GM21528 (cell line): ENCODE measurements around the gene MYO1D.
A peak's percentile ranks its signal among the peaks of the same experiment; 100 is the strongest.

ENCODE experiments used
- ATAC-seq: cut with Tn5 transposase; IDR thresholded peaks from one replicate; pipeline ENCODE4 v1.9.1; 2021; ENCODE audit warnings: mild to moderate bottlenecking, moderate library complexity; ENCODE audit not compliant: unreplicated experiment, low FRiP score

Gene MYO1D

DNA sequence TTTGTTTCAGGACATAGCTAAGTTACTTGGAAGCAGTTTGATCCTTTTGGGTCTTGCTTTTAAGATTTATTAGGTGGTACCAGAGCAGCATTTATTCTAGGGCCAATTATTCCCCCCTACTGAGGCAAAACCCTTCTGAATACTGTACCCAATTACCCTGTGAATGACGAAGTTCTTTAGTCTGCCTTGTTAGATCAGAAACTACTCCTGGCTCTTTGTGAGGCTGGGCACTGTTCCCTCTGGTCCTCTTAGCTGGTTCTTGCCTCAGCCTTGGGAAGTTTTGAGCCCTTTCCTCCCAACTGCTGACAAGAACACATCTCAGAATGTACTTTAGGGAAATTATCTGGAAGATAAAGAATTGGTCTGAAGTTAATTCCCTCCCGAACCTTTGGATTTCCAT, 274.5 kb downstream of the MYO1D start:
- ATAC-seq, result no peak

DNA sequence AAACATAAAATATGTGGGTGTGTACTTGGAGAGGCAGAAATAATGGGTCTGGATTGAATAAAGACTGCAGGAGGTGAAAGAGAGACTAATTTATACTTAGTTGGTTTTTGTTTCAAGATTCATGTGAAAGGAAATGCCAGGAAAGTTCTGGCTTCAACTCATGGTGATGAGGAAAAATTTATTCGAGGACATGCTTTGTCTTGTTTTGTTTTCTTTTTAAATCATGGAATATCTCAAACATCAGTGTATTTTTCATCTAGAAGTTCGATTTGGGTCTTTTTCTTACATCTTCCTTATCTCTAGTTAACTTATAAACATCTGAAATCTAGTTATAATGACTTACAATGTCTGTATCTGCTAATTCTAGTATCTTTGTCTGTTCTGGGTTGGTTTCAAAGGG, 275.1 kb downstream of the MYO1D start:
- no peak for ATAC-seq

DNA sequence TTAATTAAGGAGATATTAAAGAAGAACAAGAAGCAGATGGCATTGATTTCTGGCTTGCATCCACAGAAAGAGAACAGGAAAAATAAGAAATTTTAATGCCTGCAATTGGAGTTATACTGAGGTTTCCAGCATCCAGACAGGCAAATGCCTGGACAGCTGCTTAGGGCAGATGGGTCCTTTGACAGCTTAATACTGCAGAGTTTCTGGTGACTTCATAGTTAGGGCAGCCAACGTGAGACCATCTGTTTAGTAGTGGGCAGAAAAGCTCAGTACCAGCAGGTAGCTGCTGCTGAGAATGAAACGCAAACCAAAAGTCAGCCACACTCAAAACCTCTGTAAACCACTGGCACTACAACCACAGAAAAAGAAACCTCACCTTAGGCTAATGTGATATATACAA, 280.3 kb downstream of the MYO1D start:
- ATAC-seq, result peak; percentile 66

DNA sequence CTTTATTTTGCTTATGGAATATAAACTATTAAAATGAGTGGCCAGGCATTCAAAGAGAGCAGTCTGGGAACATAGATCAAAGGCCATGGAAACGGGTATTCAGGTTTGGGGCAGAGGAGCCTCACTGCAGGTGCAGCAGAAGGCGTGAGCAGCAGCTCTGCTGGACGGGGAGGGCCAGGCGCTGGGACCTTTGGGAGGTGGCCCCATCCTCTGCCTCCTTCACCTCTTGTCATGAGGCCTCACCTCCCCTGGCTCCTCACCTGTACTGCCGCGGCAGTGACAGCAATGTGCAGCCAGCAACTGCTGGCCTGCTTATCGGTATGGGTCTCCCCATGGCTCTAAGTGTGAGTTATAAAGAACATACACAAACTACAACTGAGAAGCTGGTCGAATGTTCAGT, 280.7 kb downstream of the MYO1D start:
- no peak for ATAC-seq

DNA sequence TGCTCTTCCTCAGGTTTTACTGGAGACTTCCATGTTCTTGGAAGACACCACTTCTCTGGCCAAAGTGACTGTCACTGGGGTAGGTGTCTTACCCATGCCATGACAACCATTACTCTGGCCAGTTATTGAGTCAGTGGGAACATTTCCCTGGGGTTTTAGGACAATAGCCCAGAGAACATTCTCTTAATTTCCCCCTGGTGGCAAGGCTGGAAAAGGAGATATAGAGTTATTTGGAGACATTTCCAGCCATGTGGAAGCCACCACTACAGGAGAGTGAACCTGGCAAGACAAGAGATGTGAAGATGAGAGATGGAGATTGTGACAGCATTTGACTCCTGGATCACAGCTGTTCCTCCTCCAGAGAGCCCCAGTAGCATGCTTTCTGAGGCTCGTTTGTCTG, 283.9 kb downstream of the MYO1D start:
- no peak for ATAC-seq

DNA sequence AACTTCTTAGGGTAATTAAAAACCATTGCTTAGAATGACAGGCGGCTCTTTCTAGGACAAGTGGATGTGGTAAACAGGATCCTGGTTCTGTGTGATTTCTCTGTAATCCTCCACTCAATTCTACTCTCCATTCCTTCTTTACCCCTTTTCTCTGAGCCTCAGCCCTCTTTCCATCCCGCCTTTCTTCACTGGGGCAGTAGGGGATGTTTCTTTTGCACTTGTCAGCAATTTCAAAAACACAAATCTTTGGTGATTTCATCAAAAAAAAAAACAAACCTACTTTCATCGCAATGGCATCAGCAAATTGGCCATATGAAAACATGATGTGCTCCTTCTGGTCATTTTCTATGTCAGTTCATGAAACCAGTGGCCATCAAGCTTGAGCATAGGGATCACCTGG, 285.5 kb downstream of the MYO1D start:
- no peak for ATAC-seq

DNA sequence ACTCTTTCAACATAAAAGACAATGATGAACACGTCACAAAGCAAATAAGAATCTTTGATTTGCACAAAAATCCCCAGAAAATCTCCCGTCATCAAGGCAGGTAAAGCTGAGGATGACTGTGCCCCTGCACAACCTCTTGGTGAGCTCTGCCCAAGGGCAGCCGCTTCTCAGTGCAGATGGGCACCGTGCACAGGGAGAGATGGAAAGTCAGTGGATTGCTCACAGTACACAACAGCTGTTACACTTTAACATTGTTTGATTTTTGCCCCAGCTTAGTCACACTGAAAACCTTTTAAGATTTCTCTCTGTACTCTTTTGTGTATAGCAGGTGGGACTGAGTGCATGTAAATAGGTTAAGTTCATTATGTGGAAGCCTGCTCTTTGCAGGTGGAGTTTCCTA, 285.9 kb downstream of the MYO1D start:
- no peak for ATAC-seq

DNA sequence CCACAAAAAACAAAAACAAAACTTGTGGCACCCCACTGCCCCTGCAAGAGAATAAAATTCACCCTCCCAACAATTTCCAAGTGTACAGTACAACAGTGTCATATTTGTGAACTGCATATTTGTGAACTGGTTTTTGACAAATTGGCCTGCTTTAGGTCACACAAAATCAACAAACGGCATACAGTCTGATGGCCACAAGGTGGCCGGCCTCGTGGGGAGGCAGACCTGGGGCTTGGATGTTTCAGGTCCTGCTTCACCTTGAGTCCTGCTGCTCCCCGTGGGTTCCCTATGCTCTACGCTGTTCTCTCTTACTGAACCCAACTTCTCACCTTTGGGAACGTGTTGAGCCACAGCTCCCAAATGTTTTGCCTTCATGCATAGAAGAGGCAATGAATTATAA, 287.9 kb downstream of the MYO1D start:
- ATAC-seq, result no peak

DNA sequence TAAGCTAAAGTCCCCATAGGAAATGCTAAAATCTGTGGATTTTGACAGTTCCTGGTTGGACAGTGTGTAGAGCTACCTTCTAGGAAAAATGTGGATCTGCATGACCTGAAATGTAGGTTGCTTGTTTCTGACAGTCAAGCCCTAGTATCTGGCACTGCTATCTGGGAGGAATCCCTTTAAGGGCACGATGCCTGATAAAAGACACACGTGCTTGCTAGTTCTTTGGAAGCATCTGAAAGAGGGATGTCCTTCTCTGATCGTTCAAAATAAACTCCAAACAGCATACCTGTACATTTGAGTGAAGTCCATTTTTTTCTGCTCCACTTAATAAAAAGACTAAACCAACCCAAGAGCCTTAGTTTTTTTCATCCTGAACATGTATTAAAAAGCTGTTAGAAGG, 288.8 kb downstream of the MYO1D start:
- ATAC-seq, result no peak

DNA sequence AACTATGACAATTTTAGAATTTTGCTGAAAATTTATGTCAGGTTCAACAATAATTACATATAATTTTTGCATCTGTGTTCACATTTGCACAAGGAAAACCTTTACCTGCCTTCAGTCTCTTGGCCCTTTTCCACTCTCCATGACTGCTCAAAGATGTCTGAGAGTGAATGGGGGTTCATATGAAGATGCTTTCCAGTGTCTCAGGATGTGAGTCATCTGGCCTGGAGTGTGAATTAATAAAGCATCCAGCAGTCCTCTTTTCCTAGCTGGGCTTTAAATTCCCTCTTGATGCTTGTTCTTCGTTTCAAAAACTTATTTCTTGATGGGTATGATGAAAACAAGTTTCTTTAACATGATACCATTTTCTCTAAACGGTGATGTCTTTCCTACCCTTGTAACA, 290.3 kb downstream of the MYO1D start:
- no peak for ATAC-seq

DNA sequence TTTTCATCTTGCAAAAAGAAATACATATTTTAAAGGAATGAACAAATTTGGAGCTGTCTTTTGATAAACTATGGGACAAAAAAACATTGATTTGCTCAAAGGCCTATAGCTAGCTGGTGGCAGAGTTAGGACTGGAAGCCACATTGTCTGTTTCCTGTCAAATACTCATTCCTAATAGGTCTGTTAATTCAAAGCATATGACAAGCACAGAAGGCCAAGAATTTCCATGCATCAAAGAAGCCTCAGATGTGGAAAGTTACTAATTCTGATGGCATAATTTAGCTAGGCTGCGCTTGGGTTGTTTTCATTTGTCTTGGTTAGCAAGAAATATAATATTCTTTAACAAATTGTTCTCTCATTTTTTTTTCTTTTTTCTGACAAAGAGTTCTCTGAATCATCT, 292.1 kb downstream of the MYO1D start:
- ATAC-seq, result no peak

DNA sequence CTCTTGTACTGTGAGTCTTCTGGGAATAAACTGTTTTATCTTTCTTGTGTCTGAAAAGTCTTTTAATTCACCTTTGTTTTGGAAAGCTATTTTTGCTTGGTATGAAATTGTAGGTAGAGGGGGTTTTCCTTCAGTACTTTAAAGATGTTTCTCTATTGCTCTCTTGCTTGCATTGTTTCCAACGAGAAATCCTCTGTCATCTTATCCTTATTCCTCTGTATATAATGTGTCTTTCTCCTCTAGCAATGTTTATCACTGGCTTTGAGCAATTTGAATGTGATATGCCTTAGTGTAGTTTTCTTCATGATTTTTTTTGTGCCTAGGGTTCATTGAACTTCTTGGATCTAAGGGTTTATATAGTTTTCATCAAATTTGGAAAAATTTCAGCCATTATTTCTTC, 293.9 kb downstream of the MYO1D start:
- no peak for ATAC-seq

DNA sequence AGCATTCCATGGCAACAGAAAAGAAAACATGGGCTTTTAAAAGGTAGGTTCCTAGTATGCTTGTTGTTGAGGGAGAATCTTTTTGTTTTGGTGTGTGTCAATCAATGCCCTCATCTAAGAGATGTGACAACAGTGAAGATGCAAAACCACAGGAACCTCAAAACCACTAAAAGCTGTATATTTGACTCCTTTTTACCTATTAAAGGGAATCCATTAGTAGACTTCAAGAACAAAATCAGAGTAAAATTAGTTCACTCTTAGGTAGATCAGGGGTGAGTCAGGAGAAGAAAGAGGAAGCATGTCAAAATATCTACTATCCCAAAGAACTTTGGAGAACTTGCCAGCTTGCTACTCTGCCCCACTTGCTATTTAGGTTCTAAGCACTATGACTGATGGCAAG, 301.1 kb downstream of the MYO1D start:
- no peak for ATAC-seq

DNA sequence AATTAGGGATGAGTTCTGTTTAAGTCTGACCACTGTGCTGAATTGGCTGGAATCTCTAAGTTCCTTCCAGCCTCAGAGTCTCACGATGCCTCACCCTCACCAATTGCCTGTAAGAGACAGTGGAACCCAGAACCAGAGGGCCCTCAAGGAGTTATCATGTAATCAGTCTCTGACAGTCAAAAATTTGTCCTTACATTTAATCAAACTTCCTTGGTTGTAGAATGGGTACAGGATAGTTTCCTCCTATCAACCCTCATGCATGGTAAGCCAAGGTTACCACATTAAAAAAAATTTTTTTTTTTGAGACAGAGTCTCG, 306.9 kb downstream of the MYO1D start:
- no peak for ATAC-seq

DNA sequence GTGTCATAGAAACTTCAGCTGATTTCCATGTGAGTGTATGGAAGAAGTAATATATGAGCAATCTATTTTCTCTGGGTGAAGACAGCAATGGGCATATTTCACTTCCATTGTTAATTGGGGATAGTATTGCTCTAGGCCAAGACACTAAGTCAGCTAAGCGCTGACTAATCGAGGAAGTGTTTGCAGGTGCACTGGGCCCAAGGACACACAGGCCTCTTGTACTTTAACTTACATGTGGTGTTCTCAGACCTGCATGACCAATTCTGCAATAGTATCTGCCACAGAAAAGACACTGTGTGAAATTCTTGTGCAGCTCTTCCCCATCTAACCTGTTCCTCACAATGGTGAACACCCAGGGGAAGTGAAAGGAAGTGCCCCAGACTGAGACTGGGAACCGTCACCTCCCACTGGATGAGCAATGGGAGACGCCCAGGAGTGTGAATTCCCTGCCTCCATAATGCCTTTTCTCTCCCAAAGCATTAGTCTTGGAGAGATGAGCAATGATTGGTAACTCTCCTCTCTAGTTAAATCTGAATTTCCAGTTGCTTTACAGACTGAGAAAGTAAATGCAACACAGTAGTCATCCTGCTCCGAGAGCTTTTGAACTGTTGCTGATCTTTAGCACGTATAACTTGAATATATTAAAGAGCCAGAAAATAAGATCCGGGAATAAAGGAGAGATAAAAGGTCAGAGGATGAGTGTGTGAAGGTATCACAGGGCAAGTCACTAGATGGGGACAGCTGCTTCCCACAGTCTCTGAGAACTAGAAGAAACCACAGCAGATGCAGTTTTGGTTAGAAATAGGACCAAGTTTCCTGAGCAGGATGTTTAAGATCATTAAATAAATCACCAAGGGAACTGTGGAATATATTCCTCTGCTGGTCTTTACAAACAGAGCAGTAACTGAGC, 307.5 kb downstream of the MYO1D start:
- no peak for ATAC-seq

DNA sequence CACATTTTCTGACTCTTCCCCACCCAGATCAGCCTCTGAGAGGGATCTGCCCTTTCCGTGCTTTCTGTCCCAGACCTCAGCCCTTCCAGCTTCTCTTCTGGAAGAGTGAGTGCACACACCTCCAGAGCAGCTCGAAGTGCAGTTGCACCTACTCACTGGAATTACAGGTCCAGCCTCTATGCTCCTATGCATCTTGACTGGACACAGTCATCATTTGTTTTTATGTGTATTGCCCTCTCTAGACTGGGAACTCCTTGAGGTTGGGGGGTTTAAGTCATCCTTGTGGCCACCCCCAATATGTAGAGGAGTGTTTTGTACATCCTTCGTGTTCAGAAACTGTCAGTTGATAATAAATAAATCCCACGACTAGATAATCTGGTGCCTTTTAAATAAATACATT, 308.2 kb downstream of the MYO1D start:
- no peak for ATAC-seq

DNA sequence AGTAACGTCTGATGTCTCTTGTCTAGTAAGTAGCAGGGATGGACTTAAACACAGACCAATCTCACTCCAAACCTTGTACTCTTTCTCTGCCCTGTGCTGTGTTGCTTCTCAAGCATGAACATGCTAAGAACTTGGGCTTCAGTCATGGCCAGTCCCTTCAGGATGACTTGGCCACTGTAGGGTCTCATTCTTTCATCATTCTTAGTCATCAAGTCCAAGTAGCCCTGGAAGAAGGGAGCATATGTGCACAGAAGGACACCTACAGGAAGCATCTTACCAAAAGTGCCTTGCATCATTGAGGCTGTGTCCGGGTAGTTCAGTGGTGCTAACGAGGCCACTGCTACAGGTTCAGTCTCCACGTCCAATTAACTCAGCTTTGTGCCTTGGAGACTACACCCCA, 309.4 kb downstream of the MYO1D start:
- no peak for ATAC-seq

DNA sequence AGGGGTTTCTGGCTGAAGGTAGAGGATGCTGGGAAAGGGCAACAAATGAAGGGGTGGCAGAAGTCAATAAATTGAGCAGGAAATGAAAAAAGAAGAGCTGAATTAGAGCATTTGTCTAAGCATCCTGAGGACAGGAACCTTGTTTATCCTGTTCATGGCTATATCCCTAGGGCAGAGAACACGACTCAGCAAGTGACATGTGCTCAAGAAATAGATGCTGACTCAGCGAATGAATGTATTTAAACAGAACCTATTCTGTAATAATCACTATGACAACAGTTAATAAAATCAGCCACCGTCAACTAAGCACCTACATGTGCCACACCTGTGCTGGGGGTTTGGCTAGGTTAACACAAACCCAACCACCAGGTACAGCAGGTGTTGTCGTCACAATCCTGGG, 309.8 kb downstream of the MYO1D start:
- no peak for ATAC-seq

DNA sequence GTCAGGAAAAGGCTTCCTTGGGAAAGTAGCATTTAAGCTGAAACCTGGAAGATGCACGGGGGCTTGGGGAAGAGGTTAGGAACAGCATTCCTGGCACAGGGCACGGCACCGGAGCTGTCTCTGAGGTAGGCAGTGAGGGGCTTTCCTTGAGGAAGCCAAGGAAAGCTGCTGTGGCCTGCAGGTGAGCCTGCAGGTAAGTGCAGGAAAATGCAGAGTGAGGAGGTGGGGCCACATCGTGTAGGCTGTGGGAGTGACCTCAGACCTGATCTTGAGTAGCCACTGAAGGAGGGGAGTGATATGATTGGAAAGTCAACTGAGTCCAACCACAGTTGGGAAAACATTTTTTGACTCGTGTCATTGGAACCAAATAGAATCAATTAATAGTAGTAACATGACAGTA, 310.6 kb downstream of the MYO1D start:
- ATAC-seq, result no peak

DNA sequence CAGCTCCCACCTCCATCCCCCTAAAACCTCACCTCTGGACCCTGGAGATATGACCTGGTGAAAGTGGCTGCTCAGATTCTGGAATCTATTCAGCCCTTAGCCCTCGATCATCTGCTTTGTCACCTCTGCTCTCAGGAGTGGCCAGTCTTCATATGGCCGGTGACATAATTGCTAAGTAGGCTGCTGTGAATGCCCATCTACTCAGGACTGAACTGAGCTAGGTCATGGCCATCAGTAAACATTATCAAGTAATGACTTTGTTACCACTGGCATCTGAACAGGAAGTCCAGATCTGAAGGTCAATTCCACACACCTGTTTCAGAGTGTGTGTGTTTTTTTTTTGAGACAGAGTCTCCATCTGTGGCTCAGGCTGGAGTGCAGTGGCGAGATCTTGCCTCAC, 311.5 kb downstream of the MYO1D start:
- no peak for ATAC-seq

DNA sequence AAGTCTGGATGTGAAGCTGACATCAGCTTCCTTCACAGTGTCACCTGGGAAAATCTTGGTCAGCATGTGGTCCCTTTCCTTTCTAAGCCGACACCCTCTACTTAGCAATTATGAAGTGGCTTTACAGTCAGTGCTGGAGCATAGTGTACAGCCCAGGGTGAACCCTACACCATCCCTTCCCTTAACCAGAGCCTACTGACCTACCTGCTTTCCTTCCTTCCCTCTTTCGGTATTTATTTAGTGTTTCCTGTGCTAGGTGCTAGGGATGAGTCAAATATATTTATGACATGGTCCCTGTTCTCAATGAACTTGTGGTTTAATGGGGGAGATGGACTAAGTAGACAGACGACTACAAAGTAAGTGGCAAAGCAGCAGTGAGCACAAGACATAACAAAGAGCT, 312.6 kb downstream of the MYO1D start:
- ATAC-seq, result no peak

DNA sequence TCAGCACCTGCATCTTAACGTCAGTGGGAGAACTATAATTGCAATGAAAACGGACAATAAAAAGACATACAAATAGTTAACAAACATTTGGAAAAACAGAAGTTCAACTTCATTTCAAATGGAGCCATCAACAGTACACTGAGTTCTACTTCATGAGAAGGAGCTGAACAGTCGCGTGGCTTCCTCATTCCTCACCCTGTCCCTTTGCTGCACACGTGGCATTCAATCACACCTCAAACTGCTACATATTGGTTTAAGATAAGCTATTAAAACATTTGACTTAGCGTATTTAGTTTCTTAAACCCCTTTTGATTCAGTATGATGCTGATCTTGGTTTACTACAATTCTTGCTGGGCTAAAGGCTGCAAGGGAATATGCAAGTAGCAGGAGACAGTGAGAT, 313.3 kb downstream of the MYO1D start:
- ATAC-seq, result no peak
